GM12878 (cell line): ENCODE data around the gene GALE. TPM values are rescaled to one million over a fixed set of nuclear protein-coding genes. Genes with fewer than 3 reads are reported as not detected.

Experiments used
- ATF7 ChIP-seq: fragments of 450-650 bp; IDR thresholded peaks from 2 replicates; pipeline ENCODE4 v1.6.1; 2016; ENCODE audit warnings: low read depth, mild to moderate bottlenecking
- BMI1 ChIP-seq: fragments of 450-650 bp; IDR thresholded peaks from 2 replicates; pipeline ENCODE4 v1.6.1; 2016; ENCODE audit warnings: mild to moderate bottlenecking, moderate library complexity, borderline replicate concordance
- ELK1 ChIP-seq: IDR thresholded peaks from 2 replicates; pipeline ENCODE4 v1.6.1; 2012; ENCODE audit warnings: low read depth, low read length, improper control_type of control experiment
- EZH2 ChIP-seq: IDR thresholded peaks from 2 replicates; pipeline ENCODE4 v1.6.1; 2012; ENCODE audit warnings: low read depth, mild to moderate bottlenecking, control low read depth, inconsistent platforms, low read length, borderline replicate concordance; ENCODE audit not compliant: control insufficient read depth
- MLLT1 ChIP-seq: fragments of 450-650 bp; IDR thresholded peaks from 2 replicates; pipeline ENCODE4 v1.6.1; 2016; ENCODE audit warnings: mild to moderate bottlenecking
- MYB ChIP-seq: fragments of 150-350 bp; IDR thresholded peaks from 2 replicates; pipeline ENCODE4 v1.6.1; 2014; ENCODE audit warnings: mild to moderate bottlenecking, low read depth, low read length, borderline replicate concordance
- NFYB ChIP-seq: IDR thresholded peaks from 2 replicates; pipeline ENCODE4 v1.6.1; 2011; ENCODE audit warnings: low read depth, mild to moderate bottlenecking, low read length, improper control_type of control experiment, moderate library complexity; ENCODE audit not compliant: insufficient read depth
- NR2F1 ChIP-seq: fragments of 450-650 bp; conservative IDR thresholded peaks from 2 replicates; pipeline ENCODE4 v1.6.1; 2017; ENCODE audit warnings: mild to moderate bottlenecking
- PML ChIP-seq: IDR thresholded peaks from 2 replicates; pipeline ENCODE4 v1.6.1; 2012; ENCODE audit warnings: low read length, inconsistent platforms
- RUNX3 ChIP-seq: IDR thresholded peaks from 2 replicates; pipeline ENCODE4 v1.6.1; 2012; ENCODE audit warnings: low read length, inconsistent platforms
- SMARCA5 ChIP-seq: fragments of 450-650 bp; IDR thresholded peaks from 2 replicates; pipeline ENCODE4 v1.6.1; 2017; ENCODE audit warnings: mild to moderate bottlenecking
- SRF ChIP-seq, 2 experiments: IDR thresholded peaks; 2 replicates each; pipeline ENCODE4 v1.6.1; 2011; ENCODE audit warnings: low read depth in 2 of 2, low read length in 2 of 2, mild to moderate bottlenecking in 1 of 2, moderate library complexity in 1 of 2
- TCF12 ChIP-seq: IDR thresholded peaks from 2 replicates; pipeline ENCODE4 v1.6.1; 2011; ENCODE audit warnings: low read depth, mild to moderate bottlenecking, low read length
- ZNF687 ChIP-seq: fragments of 450-650 bp; IDR thresholded peaks from 2 replicates; pipeline ENCODE4 v1.6.1; 2017; ENCODE audit warnings: mild to moderate bottlenecking, moderate library complexity
- polyA plus RNA-seq, 11 experiments: library from polyadenylated mRNA; depleted of rRNA in 4 of 11; unstranded in 6 of 11; stranded (reverse) in 5 of 11; fragments of >200 nt; fragmentation: Nextera tagmentation in 4 of 11; fragmentation: Illumina TruSeq in 1 of 11; extraction: Ambion mirVana in 4 of 11; extraction: Trizol in 1 of 11; gene quantifications; 1 replicate in 1 of 11; 2 replicates in 10 of 11; pipeline versions ENCODE4 v1.2.1 to v1.2.3, GENCODE V29; 2011 to 2016; ENCODE audit warnings: inconsistent platforms in 2 of 11, missing spikeins in 2 of 11, low read depth in 1 of 11
- total RNA-seq, 4 experiments: library from RNA; depleted of rRNA in 3 of 4; stranded (reverse); fragments of >200 nt in 3 of 4; fragmentation: Illumina TruSeq in 1 of 4; extraction: Trizol in 1 of 4; gene quantifications; 2 replicates each; pipeline versions ENCODE4 v1.2.1 to v1.2.3, GENCODE V29; 2013 to 2021

The GALE gene
- total and polyA plus RNA-seq, 10 of the 15 experiments (the other 5 are each of a cell fraction or from before 2014, with no cell fraction given), result 4.2 to 93.7 (median 40.4) TPM

GRCh38 chr1:23800400-23801337 lies at the start of gene GALE (continued):
- TF ChIP-seq ZNF687 (no peak; the same call in 1 of the 2 replicates), NFYB (no peak), NR2F1 (no peak), TCF12 (0 out of 2 replicates have a peak, but pooled peaks have one; percentile 42), MYB (no peak), EZH2 (no peak), MLLT1 (no peak), PML (peak; percentile 80), BMI1 (no peak), SMARCA5 (no peak), SRF (IDR thresholded peaks at IDR 0.05; ENCODE audit: low read depth in 2 of 2, low read length in 2 of 2) (no peak), ATF7 (peak; percentile 49; the same call in 1 of the 2 replicates), ELK1 (peak; percentile 85), RUNX3 (peak; percentile 62)
